Activated CD4-positive, alpha-beta T cell treated with anti-CD3 and anti-CD28 coated beads for 1 hour (primary cell): Measurements from ENCODE around the gene YBX2.
"Not testable (repeated sequence)": the region's sequence is repeated elsewhere in the genome, so short reads cannot be mapped to it uniquely, and the experiment has no call there.

ENCODE experiments used
- DNase-seq: peaks from one replicate; pipeline ENCODE4 v3.0.0-alpha.2; 2020

YBX2 gene

DNA sequence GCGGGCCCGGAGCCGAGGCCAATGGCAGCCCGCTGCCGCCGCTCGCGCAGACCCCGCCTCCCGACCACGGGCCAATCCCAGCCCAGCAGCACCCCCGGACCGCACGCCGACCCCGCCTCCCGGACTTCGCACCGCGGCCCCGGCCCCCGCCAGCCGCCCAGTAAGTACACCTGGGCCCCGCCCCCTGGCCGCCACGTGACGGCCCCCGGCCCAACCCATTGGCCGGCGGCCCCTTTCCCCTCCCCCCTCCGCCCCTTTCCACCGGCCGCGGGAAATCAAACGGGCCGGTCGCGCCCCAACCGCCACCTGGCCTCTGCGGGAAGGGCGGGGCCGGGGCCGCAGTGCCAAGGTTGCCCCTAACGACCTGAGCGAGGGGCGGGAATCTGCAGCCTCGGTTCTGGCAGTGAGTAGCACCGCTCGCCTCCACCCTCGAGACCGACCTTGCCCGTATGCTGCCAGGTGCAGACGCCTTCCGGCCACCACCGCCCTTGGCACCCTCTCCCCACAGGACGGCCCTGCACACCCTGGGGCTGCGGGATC is at the start of gene YBX2:
Gene YBX2 (minus strand): TSS at position 26 of the 540 bp plus-strand sequence. CDS start 139 bp downstream, outside the sequence.
- DNase-seq = peak; percentile 55

DNA sequence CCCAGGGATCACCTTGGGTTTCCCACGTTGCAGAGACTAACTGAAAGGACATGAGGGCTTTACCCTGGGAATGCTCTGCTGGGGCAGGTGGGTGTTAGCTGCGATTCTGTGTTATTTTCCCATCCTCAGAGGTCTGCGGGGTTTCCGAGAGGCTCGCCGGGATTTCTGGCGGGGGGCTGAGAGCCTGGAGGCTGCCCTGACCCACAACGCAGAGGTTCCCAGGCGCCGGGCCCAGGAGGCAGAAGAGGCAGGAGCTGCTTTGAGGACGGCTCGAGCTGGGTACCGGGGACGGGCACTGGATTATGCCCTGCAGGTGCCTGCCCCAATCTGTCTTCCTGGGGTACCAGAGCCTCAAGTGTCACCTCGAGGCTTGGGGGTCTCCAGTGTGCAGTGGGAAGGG is 48.8 kb upstream of the YBX2 start:
- DNase-seq = no peak

DNA sequence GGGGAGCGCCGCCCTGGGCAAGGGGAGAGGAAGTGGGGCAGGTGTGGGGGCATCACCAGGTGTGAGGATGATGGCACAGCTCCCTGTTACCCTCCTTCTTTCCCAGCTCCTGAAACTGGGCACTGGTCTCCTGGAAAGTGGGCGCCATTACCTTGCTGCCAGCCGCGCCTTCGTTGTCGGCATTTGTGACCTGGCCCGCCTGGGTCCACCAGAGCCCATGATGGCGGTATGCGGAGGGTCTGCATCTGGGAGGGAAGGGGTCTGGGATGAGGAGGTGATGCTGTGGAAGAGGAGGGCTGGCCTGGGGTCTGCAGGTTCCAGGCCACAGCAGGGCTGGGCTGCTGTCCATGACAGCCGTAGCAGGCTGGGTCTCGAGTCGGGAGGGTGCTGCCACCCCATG is 47.4 kb upstream of the YBX2 start:
- DNase-seq = no peak

DNA sequence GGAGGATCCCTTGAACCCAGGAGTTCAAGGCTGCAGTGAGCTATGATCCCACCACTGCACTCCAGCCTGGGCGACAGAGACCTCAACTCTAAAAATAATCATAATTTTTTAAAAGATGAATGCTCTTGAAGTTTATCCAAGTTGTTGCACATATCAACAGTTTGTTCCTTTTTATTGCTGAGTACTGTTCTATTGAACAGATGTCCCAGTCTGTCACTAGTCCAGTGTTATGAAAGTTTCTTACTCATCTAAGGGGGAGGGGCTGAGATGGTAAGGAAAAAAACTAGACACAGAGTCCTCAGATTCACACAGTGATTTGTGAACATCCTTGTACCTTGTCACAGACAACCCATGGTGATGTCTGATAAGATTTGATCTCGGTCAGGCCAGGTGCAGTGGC is 45.7 kb upstream of the YBX2 start:
- no peak for DNase-seq

DNA sequence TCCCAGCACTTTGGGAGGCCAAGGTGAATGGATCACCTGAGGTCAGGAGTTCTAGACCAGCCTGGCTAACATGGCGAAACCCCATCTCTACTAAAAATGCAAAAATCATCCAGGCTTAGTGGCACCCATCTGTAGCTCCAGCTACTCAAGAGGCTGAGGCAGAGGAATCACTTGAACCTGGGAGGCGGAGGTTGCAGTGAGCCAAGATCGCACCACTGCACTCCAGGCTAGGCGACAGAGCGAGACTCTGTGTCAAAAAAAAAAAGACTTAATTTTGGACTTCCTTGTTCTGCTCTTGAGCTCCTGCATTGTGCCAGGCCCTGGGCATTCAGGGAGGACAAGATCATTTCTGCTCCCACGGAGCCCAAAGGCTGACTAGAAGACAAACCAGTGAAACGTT is 43.2 kb upstream of the YBX2 start:
- not testable (repeated sequence) for DNase-seq

DNA sequence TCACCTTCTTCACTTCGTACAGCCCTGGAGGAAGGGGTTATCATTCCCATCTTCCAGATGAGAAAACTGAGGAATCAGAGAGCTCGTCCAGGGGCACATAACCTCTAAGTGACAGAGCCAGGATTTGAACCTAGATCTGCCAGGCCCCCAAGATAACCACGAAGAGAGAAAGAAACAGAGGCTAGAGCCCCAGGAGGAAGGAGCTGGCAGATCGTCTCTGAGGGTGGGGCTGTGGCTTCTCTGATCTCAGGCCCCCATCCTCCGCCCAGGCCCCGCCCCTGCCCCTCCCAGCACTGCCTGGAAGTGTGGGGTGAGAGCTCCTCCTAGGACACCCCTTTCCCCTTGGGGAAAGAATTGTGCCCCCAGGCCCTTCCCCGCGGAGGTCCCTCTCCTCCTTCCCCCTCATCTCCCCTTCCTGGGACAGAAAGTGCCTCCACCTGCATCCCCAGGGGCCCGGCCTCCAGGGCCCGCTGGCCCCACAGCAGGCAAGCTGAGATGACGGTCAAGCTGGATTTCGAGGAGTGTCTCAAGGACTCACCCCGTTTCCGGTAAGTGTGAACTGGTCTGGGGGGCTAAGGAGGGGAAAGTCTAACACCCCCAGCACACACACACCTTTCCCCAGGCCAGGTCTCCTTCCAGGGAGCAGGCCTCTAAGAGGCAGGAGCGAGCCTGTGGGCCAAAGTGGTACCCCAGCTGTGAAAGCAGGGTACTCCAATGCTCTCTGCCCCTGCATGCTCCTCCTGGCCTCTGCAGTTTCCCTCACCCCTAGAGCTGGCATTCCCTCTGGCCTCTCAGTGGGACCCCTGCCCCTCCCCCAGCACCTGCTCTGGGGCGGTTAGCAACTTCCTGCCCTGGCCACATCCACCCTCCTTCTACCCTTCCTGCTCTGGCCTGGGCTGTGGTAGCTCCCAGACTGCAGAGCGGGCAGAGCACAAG is 42.1 kb upstream of the YBX2 start, which contains the start of gene ACAP1:
Gene ACAP1 (plus strand): TSS at position 290 of the 936 bp plus-strand sequence. CDS start 206 bp downstream, at position 496.
- peak; percentile 73 for DNase-seq

DNA sequence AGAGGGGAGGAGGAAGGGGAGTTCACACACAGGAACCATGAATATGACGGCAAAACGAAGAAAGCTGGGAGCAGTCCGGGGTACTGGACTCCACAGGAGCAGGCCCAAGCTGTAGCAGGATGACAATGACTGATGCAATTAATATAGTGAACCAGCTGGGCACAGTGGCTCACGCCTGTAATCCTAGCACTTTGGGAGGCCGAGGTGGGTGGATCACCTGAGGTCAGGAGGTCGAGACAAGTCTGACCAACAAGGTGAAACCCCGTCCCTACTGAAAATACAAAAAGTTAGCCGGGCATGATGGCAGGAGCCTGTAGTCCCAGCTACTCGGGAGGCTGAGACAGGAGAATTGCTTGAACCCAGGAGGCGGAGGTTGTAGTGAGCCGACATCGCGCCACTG is 41.3 kb upstream of the YBX2 start:
- DNase-seq = not testable (repeated sequence)

DNA sequence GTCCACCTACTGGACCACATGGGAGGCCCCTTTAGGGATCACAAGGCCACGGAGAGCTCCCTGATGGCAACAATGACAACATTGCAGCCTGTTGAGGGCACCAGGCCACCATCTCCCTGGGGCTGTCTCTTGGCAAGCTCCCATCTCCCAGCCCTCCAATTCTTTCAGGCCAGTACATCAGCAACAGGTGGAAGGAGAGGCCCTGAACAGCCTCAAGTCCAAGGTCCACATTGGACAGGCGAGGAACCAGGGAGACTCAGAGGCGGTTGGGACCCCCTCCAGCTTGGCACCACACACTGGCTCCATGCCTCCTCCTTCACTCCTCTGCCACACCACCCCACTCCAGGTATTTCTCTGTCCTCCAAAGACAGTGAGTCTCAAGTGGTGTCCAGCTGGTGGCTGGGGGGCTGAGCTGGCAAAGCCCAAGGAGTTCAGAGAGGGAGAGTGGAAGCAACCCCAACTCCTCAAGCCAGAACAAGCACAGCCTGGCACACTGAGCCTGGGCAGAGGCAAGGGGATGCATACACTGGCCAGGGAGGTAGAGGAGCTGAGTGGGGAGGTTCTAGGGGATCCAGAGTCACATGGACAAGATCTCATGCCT is 40.6 kb upstream of the YBX2 start:
- DNase-seq = no peak

DNA sequence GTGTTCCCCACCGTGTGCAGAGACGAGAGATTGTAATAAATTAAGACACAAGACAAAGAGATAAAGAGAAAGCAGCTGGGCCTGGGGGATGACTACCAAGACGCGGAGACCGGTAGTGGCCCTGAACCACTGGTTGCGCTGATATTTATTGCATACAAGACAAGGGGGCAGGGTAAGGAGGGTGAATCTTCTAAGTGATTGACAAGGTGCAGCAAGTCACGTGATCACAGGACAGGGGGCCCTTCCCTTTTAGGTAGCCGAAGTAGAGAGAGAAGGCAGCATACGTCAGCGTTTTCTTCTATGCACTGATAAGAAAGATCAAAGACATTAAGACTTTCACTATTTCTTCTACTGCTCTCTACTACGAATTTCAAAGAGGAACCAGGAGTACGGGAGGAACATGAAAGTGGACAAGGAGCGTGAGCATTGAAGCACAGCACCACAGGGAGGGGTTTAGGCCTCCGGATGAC is 38.2 kb upstream of the YBX2 start:
- DNase-seq = not testable (repeated sequence)

DNA sequence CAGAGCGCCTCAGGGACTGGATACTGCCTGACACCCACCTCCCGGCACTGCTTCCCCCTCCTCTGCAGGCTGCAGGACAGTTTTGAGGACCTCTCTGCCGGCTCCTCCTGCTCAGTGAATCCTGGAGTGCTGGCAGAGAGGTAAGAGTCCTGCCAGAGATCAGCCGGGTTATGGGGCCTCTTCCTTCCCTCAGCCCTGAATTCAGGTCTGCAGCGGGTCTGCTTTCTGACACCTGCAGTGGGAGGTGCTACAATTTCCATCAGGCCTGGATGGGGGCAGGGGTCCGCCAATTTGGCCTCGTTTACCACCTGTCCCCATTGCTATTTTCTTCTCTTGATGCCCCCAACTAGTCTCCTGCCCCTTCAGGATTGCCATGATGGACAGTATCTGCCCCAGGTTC is 37.7 kb upstream of the YBX2 start:
- no peak for DNase-seq

DNA sequence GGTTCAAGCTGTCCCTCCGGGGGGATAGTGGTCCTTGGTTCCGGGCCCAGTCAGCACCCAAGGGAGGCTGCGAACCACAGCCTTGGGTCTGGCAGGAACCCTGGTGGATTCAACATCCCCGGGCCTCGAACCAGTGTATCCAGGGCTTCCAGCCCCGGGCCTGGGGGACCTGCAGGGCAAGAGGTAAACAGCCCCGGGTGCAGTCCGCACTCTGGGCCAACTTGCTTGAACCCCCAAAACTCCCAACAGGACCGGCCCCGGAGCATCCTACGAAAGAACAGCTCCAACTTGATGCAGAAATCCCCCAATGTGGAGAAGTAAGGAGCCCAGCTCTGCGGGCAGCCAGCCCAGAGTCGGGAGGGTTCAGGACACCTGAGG is 36.2 kb upstream of the YBX2 start:
- no peak for DNase-seq

DNA sequence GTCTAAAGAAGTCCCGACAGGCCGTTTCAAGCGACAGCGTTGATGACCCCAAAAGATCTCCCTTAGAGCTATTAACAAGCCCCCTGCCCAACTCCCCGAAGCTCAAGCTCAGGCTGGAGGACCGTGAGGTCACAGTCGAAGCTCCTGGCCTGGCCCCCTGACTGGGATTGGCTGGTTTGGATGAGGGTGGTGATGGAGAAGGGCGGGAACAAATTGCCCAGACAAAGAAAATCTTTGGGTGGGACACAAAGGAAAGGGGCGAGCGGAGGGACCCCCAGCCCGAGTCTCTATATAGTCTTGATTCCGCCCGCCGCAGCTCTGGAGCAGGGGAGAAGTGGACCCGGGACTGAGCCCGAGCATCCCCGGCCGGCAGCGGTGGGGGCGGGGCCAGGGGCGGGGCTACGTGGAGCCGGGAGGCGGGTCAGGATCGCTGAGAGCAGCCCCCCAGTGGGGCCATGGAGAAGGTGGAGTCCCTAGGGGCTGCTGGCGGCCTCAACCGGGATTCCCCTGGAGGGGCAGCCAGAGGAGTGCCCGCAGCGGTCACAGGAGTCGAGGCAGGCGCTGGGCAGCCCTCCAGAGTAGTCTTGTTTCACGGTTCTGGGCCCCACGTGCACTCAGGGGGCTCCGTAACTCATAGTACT is 35.7 kb upstream of the YBX2 start:
- peak; percentile 56 for DNase-seq

DNA sequence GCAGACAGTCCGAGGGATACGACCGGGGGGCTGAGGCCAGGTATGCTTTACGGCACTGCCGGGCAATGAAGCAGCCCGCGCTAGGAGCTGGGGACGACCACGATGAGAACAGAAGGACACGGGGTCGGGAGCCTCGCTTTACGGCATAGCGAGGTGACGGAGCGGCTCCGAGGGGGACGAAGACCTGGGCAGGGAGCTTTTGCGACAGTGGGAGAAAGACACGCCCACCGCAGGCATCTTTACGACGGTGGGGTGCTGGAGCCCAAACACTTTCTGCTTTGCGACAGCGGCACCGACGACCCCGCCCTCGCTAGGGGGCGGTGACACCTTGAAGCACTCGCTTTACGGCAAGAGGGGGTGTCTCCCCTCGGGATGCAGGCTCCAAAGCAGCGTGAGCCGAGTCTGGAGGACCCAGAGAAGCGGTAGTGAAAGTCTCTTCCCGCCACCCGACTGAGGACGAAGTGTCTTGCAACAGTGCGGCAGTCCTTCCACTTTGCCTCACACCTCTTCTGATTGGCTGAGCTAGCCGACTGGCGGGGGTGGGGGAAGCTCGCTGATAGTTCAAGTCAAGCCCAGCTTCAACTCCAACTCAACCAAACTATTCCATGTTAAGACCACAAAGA is 35.0 kb upstream of the YBX2 start:
- DNase-seq = peak; percentile 93

DNA sequence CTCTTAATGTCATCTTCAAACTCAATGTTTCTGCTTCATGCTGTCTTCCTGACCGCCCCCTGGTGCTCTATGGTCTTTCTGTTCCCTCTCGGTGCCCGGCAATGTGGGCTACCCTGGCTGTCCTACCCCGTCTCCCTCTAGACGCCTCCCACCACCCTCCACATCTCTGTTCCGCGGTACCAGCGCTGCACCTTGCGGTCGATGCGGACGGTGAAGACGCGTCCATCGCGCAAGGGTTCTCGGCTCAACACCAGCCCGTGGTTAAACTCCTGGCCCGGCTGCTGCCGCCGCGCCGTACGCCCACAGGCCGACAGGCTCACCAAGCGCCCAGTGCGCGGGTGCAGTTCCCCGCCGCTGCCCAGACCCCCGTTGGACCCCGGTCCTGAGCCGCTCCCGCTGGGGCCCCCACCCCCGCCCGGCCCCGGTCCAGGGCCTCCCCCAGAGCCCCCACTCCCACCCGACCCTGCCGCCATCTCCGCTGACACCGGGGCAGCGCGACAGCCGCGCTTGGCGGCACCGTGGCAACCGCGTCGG is 34.5 kb upstream of the YBX2 start, which contains the start of gene NEURL4:
Gene NEURL4 (minus strand): TSS at position 496 of the 534 bp plus-strand sequence. CDS start 23 bp downstream, at position 473.
- no peak for DNase-seq

DNA sequence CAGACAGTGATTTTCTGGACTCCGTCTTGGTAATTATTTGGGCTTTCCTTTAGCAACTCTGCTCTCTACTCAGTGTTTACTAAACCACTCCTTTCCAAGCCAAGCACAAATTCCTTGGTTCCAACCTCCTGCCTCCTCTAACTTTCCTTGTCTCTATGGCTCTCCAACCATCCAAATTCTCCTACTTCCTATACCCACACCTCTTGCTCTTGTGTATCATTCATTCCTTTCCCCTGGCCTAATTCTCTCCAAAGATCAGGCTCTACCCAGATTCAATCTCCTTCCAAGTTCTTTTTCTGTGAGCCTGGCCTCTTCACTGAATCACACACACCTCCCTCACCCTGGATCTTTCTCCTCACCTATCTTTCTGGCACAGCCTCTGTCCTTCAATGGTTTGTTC is 33.6 kb upstream of the YBX2 start:
- DNase-seq = no peak

DNA sequence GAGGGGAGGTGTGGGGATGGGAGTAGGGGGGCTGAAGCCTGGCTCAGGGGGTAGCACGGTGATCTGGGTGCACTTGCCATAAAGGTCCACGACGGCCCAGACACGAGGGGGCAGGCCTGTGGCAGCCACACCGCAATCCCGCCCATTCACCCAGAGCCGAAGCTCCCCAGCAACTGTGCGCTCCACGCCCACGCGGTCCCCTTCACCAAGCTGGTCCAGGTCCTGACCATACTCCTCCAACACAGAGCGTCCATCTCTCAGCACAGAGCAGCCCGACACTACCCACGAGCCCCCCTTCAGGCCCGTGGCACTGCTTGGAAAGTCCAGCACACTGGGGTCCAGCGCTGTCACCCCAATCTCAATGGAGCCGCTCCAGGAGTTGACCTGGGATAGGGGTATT is 33.1 kb upstream of the YBX2 start:
- DNase-seq = no peak

DNA sequence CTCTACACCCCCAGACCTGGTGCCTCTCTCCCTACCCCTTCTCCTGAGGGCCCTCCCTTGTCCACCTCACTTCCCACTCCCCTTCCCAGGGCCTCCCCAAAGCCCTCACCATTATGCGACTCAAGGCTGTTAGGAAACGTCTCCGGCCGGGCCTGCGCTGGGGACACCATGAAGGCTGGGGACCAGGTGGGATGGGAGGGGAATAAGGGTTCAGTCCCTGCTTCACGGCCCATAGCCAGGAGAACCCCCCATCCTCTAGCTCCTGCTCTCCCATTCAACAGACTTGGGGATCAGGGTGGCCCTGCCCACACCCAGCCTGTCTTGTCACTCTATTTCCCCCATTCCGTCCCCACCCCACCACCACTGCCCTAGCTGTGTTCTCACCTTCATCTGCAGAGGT is 32.6 kb upstream of the YBX2 start:
- no peak for DNase-seq

DNA sequence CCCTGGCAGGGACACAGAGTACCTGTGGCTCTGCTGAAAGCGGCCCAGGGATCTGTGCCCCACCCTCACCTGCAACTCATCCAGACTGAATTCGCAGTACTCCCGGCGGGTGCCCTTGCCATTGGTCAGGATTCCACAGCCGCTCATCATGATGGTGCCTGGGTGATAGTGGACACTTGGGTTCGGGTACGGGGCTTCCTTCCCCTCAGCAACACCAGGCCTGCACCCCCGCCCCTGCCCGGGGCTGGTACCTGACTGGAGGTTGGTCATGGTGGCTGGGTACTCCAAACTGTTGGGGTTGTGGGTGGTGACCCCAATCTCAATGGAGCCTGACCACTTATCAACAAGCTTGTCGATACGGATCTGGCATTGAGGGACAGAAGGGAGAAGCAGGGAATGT is 31.7 kb upstream of the YBX2 start:
- DNase-seq = no peak

DNA sequence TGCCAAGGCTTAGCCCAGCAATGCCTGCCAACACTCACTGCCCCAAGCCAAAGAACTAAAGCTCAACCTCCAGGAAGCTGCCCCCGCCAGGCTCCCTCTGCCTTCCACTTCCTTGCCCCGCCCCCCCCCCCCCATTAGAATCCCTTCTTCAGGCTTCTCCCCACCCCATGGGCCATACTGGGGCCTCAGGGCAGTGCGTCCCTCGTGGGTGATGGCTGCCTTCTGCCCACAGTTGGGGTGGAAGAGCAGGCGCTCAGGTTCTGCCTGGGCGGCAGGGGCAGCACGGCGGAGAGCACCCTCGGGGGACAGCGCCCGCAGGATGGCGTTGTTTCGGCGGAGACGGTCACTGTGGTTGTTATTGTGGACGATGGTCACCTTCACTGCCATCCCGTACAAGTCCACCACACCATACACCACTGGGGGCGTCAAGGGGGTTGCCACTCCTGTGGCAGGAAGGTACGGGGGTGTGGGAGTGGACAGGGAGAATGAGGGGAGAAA is 30.6 kb upstream of the YBX2 start:
- DNase-seq = no peak

DNA sequence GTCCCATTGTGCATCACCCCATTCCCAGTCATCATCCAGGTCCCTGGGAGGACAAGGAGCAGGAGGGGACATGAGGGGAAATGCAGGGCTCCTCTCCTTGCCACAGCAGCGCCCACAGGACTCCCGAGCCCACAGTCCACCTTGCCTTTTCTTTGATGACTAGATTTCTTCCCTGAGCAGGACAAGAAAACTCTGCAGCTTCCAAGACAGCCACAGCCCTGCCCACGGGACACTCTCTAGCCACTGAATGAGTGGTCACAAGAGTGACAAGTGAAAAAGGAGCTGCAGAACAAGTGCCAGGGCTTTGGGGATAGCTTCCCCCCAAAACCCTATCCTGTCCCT is 30.0 kb upstream of the YBX2 start:
- DNase-seq = no peak

DNA sequence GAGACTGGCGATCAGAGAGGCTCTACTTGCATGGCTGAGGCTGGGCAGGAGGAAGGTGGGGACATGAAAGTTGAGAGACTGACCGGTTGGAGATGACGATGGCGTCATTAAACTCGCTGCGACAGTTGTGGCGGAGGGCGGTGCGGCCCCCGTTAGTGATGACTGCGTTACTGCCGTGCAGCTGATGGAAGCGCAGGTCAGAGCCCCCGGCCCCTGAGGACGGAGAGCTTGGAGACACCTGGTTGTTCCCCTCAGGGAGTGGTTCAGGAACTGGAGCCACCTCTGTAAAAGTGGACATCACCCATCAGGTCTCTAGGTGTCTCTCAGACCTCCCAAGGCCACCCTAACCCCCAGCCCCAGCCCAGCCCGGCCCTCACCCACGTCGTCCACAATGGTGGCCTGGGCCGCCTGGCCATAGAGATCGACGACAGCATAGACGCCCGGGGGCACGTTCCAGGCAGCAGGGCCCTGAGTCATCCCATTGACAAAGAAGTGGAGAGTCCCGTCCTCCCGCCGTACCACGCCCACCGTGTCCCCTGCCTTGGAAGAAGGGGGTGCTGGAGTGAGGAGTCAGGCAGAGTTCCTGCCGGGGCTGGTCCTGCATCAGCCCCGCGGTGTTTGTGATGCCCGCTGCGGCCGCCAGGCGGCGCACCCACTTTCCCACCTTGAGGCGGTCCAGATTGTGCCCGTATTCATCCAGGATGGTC is 29.4 kb upstream of the YBX2 start:
- peak; percentile 44 for DNase-seq
